Loucy (cell line): ENCODE data around the gene SEC31A.
A peak's percentile ranks its signal among the peaks of the same experiment; 100 is the strongest.

Source experiments
- H2AFZ ChIP-seq: fragments of 200-600 bp; sonication (generic); 2 replicates; pipeline ENCODE4 v1.6.0; 2016; ENCODE audit warnings: antibody characterized with exemption, mild to moderate bottlenecking, low read length, moderate library complexity
- H3F3A ChIP-seq: fragments of 200-600 bp; 2 replicates; pipeline ENCODE4 v1.6.0; 2016; ENCODE audit warnings: antibody characterized with exemption, low read depth, mild to moderate bottlenecking
- H3K27me3 ChIP-seq: fragments of 200-600 bp; sonication (generic); 2 replicates; pipeline ENCODE4 v1.6.1; 2014; ENCODE audit warnings: low read length, mild to moderate bottlenecking; ENCODE audit not compliant: insufficient read depth, poor library complexity, severe bottlenecking
- H3K36me3 ChIP-seq: fragments of 200-600 bp; sonication (generic); 2 replicates; pipeline ENCODE4 v1.6.1; 2016; ENCODE audit warnings: low read length; ENCODE audit not compliant: insufficient read depth
- H3K4me1 ChIP-seq: fragments of 200-600 bp; sonication (generic); 2 replicates; pipeline ENCODE4 v1.5.1; 2014; ENCODE audit warnings: low read length, mild to moderate bottlenecking; ENCODE audit not compliant: insufficient read depth, poor library complexity, severe bottlenecking
- H3K4me2 ChIP-seq: fragments of 200-600 bp; sonication (generic); 2 replicates; pipeline ENCODE4 v1.6.0; 2014; ENCODE audit warnings: antibody characterized with exemption, low read length, low read depth, mild to moderate bottlenecking; ENCODE audit not compliant: poor library complexity, severe bottlenecking
- H3K4me3 ChIP-seq: fragments of 200-600 bp; sonication (generic); 2 replicates; pipeline ENCODE4 v1.5.1; 2014; ENCODE audit warnings: low read length, mild to moderate bottlenecking, mixed read lengths; ENCODE audit not compliant: poor library complexity, severe bottlenecking
- H3K79me2 ChIP-seq: fragments of 200-600 bp; sonication (generic); 2 replicates; pipeline ENCODE4 v1.6.1; 2014; ENCODE audit warnings: low read length; ENCODE audit not compliant: insufficient read depth
- H3K9ac ChIP-seq: fragments of 200-600 bp; sonication (generic); 2 replicates; pipeline ENCODE4 v1.6.0; 2014; ENCODE audit warnings: mild to moderate bottlenecking, low read depth, low read length, moderate library complexity; ENCODE audit not compliant: poor library complexity, severe bottlenecking
- H3K9me2 ChIP-seq: fragments of 200-600 bp; sonication (generic); replicated peaks from 2 replicates; pipeline ENCODE4 v1.6.1; 2016; ENCODE audit warnings: low read depth, low read length, mixed read lengths
- H3K9me3 ChIP-seq: fragments of 200-600 bp; sonication (generic); 2 replicates; pipeline ENCODE4 v1.6.1; 2014; ENCODE audit warnings: mild to moderate bottlenecking, antibody characterized with exemption, low read length, low read depth; ENCODE audit not compliant: insufficient read depth
- H4K20me1 ChIP-seq: fragments of 200-600 bp; sonication (generic); 2 replicates; pipeline ENCODE4 v1.6.0; 2014; ENCODE audit warnings: antibody characterized with exemption, low read length, mild to moderate bottlenecking; ENCODE audit not compliant: insufficient read depth, poor library complexity, severe bottlenecking
- CTCF ChIP-seq: fragments of 200-600 bp; sonication (generic); conservative IDR thresholded peaks from 2 replicates; pipeline ENCODE4 v1.5.1; 2014; ENCODE audit warnings: mild to moderate bottlenecking, antibody characterized with exemption, low read length
- EZH2phosphoT487 ChIP-seq: fragments of 200-600 bp; IDR thresholded peaks from 2 replicates; pipeline ENCODE4 v1.6.1; 2018; ENCODE audit warnings: antibody characterized with exemption, mild to moderate bottlenecking, moderate library complexity, borderline replicate concordance

Gene SEC31A

DNA sequence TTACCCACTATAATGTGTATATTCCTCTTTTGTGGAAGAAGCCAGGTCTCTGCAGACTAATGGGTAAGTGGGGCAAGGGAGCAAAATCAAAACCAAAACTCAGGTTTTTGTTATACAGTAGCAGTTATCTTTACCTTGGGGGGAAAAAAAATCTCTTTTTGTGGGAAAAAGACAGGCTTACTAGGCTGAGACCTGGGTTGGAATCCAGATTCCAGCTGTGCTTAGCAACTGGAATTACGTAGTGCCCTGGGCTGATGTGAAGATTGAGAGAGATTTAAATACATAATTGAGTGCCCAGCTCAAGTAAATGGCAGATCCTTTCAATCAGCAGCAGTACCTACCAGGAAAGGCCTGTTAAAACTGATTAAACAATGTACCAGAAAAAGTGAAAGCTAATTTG, 76.9 kb downstream of the SEC31A start:
- Histone ChIP-seq H3K9me3 (no peaks in the 10 kb centered on the region), H3K9ac (no peak overlapping the region), H3K4me2 (no peak overlapping the region), H2AFZ (no peak overlapping the region), H3K79me2 (no peaks in the 10 kb centered on the region), H3K4me3 (no peak overlapping the region), H3K27me3 (no peaks in the 10 kb centered on the region), H3F3A (0 out of 2 replicates have a peak, but pooled peaks cover 7% of the 10 kb centered on the region), H3K4me1 (peaks cover 17% of the 10 kb centered on the region), H3K36me3 (no peaks in the 10 kb centered on the region), H4K20me1 (no peaks in the 10 kb centered on the region), H3K9me2 (no peaks in the 10 kb centered on the region)
- TF ChIP-seq CTCF (no peak), EZH2phosphoT487 (no peak)

DNA sequence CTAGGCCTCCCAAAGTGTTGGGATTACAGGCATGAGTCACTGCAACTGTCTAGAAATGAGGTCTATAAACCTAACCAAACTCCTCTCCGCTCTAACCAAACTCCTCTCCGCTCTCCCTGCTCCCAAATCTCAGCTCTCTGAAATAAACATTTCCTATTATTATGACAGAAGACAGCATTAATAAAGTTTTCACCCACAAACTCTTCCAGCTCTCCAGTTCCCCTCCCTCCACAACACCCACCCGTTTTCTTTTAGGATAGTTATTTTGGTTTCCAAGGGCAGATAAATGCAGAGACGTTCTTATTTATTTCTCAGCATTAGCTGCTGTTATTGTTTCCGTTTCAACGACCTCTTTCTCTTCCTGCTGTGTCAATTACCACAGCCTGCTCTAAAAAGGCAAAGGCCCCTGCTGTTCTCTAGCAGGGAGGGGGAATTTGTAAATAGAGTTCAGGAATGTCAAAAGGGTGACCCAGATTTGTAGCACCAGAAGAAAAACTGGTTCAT, 79.1 kb downstream of the SEC31A start:
- Histone ChIP-seq H3K79me2 (no peaks in the 10 kb centered on the region), H3K9ac (peak overlapping the region; percentile 13), H3K9me3 (no peaks in the 10 kb centered on the region), H4K20me1 (no peaks in the 10 kb centered on the region), H3K4me3 (peak overlapping the region; percentile 3), H2AFZ (no peak overlapping the region), H3K4me2 (peak overlapping the region; percentile 59), H3K9me2 (no peaks in the 10 kb centered on the region), H3F3A (no peaks in the 10 kb centered on the region), H3K4me1 (peaks cover 10% of the 10 kb centered on the region), H3K36me3 (no peaks in the 10 kb centered on the region), H3K27me3 (no peaks in the 10 kb centered on the region)
- TF ChIP-seq EZH2phosphoT487 (no peak), CTCF (no peak)

DNA sequence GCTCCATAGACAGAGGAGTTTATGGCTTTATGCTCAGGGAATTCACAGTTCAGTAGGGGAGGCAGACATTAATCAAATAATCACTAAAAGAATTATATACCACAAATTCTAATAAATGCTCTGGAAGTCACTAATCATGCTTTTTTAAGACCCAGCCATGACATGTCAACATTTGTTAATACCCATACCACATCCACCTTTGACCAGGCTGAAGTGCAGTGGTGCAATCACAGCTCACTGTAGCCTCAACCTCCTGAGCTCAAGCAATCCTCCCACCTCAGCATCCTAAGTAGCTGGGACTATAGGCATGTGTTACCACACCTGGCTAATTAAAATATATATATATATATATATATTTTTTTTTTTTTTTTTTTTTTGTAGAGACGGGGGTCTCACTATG, 79.6 kb downstream of the SEC31A start:
- Histone ChIP-seq H3K9me3 (no peaks in the 10 kb centered on the region), H3F3A (no peaks in the 10 kb centered on the region), H3K9ac (no peak overlapping the region), H3K4me1 (peaks cover 10% of the 10 kb centered on the region), H3K36me3 (no peaks in the 10 kb centered on the region), H2AFZ (no peak overlapping the region), H4K20me1 (no peaks in the 10 kb centered on the region), H3K4me3 (no peak overlapping the region), H3K79me2 (no peaks in the 10 kb centered on the region), H3K27me3 (no peaks in the 10 kb centered on the region), H3K9me2 (no peaks in the 10 kb centered on the region), H3K4me2 (no peak overlapping the region)
- no peak for TF ChIP-seq EZH2phosphoT487

- peaks cover 10% of the 10 kb centered on the region for H3K4me1 ChIP-seq
- no peak overlapping the region for H2AFZ ChIP-seq
- TF ChIP-seq EZH2phosphoT487, result no peak
- TF ChIP-seq CTCF, result no peak
- no peaks in the 10 kb centered on the region for H3K9me2 ChIP-seq
- no peaks in the 10 kb centered on the region for H4K20me1 ChIP-seq
- no peaks in the 10 kb centered on the region for H3K36me3 ChIP-seq
- H3F3A ChIP-seq, result no peaks in the 10 kb centered on the region
- H3K79me2 ChIP-seq, result no peaks in the 10 kb centered on the region
- no peaks in the 10 kb centered on the region for H3K27me3 ChIP-seq
- no peak overlapping the region for H3K4me3 ChIP-seq
- no peak overlapping the region for H3K9ac ChIP-seq
- H3K4me2 ChIP-seq, result no peak overlapping the region
- no peaks in the 10 kb centered on the region for H3K9me3 ChIP-seq
Observed at GRCh38 chr4:82810176-82810575, 80.8 kb downstream of the SEC31A start.
